Sigmoid colon (tissue), 7 donors: ENCODE measurements around the gene TMEM220. TPM values are rescaled to one million over a fixed set of nuclear protein-coding genes. Genes with fewer than 3 reads are reported as not detected.

Experiments used
- DNase-seq: peaks from one replicate; pipeline ENCODE4 v3.0.0-alpha.2; 2019
- H3K27ac ChIP-seq, 4 donors: fragments of 200-600 bp; sonication (generic); one replicate each; pipeline ENCODE4 v1.5.1; 2016 to 2019; ENCODE audit warnings: mild to moderate bottlenecking in 1 of 4
- H3K27me3 ChIP-seq, 3 donors: fragments of 200-600 bp; sonication (generic); one replicate each; pipeline ENCODE4 v1.5.1; 2019; ENCODE audit warnings: mild to moderate bottlenecking in 1 of 3
- H3K36me3 ChIP-seq, 4 donors: fragments of 200-600 bp; sonication (generic); one replicate each; pipeline ENCODE4 v1.5.1; 2016 to 2019
- H3K4me1 ChIP-seq, 4 donors: fragments of 200-600 bp; sonication (generic); one replicate each; pipeline ENCODE4 v1.5.1; 2017 to 2019
- H3K4me3 ChIP-seq, 4 donors: fragments of 200-600 bp; sonication (generic); one replicate each; pipeline ENCODE4 v1.5.1; 2017 to 2019; ENCODE audit warnings: mild to moderate bottlenecking in 2 of 4, moderate library complexity in 1 of 4
- H3K9me3 ChIP-seq, 4 donors: fragments of 200-600 bp in 3 of 4; sonication (generic) in 3 of 4; one replicate each; pipeline versions ENCODE4 v1.5.1 to v1.6.1; 2013 to 2019
- EP300 ChIP-seq, 4 donors: sonication (generic); formaldehyde crosslinking; IDR thresholded peaks; one replicate each; pipeline ENCODE4 v1.6.1; 2017; ENCODE audit warnings: antibody characterized with exemption in 4 of 4
- POLR2A ChIP-seq, 2 donors: fragments of 450-650 bp; IDR thresholded peaks; one replicate each; pipeline ENCODE4 v1.6.1; 2016; ENCODE audit warnings: antibody characterized with exemption in 2 of 2, mild to moderate bottlenecking in 2 of 2, moderate library complexity in 2 of 2
- POLR2AphosphoS5 ChIP-seq, 4 donors: sonication (generic); formaldehyde crosslinking; IDR thresholded peaks; one replicate each; pipeline ENCODE4 v1.6.1; 2017; ENCODE audit warnings: antibody characterized with exemption in 4 of 4
- WGBS, 2 donors: extraction: QIAGEN DNeasy Blood & Tissue Kit; methylation state at CpG; one replicate each; pipeline ENCODE4 v1.1.7; 2013; 5-methylcytosine and 5-hydroxymethylcytosine counted together
- intact Hi-C: fragments of 100-400 bp; cut with DNase I; formaldehyde crosslinking; loops from one replicate; pipeline ENCODE4 v1.15.1; 2023
- polyA plus RNA-seq, 3 donors: library from polyadenylated mRNA; stranded (reverse); fragments of 200-250 nt; gene quantifications; one replicate each; pipeline ENCODE4 v1.2.3, GENCODE V29; 2013
- total RNA-seq, 4 donors: library from RNA; depleted of rRNA; stranded (reverse); fragments of >200 nt; gene quantifications; one replicate each; pipeline ENCODE4 v1.1.0, GENCODE V29; 2016
- TF ChIP-seq, protein P1 (sequence below), 4 experiments: fragments of 450-650 bp in 3 of 4; fragments of 200-600 bp in 1 of 4; IDR thresholded peaks; one replicate each; pipeline ENCODE4 v1.5.1; 2016 to 2019; ENCODE audit warnings: antibody characterized with exemption in 4 of 4, mild to moderate bottlenecking in 3 of 4, moderate library complexity in 2 of 4
- donor health status: healthy with polysubstance abuse.
- donor health status: Bipolar disorder and iron deficiency.
- donor health status: healthy.

Gene TMEM220
- 10 to 100 TPM in 2 of 4 donors, 1 to 10 TPM in 2; 9.1 to 16.8 (median 12.2) TPM for total RNA-seq
- polyA plus RNA-seq = 10 to 100 TPM in 2 of 3 donors, 1 to 10 TPM in 1; 8.3 to 22.7 (median 13.2) TPM

GRCh38 chr17:10729334-10730193, at the start of gene TMEM220:
TMEM220 (minus strand) TSS chr17:10730023; CDS start chr17:10729851, 172 bp downstream.
- no peaks in the 10 kb centered on the region for H3K9me3 ChIP-seq
- DNase-seq = peak; percentile 94
- intact Hi-C loops = loop anchor here (2.0 kb wide), 1 partner anchor 33 kb away; the partner anchor contains the start of genes ADPRM and SCO1
- peaks cover 2 to 17% (median 10%) of the 10 kb centered on the region in 4 donors for H3K4me1 ChIP-seq
- WGBS, 2 donors = 7 to 19% methylated on average over 79 of the region's 79 CpGs
- H3K27ac ChIP-seq = peak within 1 kb of the TSS; percentile 87 to 96 (median 95)
- peaks cover 0 to 22% (median 5%) of the 10 kb centered on the region in 4 donors for H3K36me3 ChIP-seq
- TF ChIP-seq EP300 (IDR thresholded peaks at IDR 0.05) = no peak
- TF ChIP-seq POLR2A (IDR thresholded peaks at IDR 0.05) = peak; percentile 52 to 58
- TF ChIP-seq POLR2AphosphoS5 (IDR thresholded peaks at IDR 0.05) = peak; percentile 53 to 83 (median 74)
- H3K4me3 ChIP-seq = peak within 1 kb of the TSS; percentile 57 to 81 (median 73)
- H3K27me3 ChIP-seq = no peaks in the 10 kb centered on the region

GRCh38 chr17:10779609-10780008, 49.8 kb upstream of the TMEM220 start:
- Histone ChIP-seq H3K4me3 (no peak overlapping the region), H3K27ac (no peak overlapping the region), H3K4me1 (no peaks in the 10 kb centered on the region), H3K27me3 (no peaks in the 10 kb centered on the region), H3K36me3 (no peaks in the 10 kb centered on the region), H3K9me3 (peaks cover 0 to 6% (median 0%) of the 10 kb centered on the region in 4 donors)
- no peak for DNase-seq
- 19 to 68% methylated on average over 2 of the region's 2 CpGs for WGBS, 2 donors
- TF ChIP-seq EP300 (IDR thresholded peaks at IDR 0.05) (no peak), POLR2A (IDR thresholded peaks at IDR 0.05) (no peak), POLR2AphosphoS5 (IDR thresholded peaks at IDR 0.05) (no peak)
- TF ChIP-seq, protein P1, sequence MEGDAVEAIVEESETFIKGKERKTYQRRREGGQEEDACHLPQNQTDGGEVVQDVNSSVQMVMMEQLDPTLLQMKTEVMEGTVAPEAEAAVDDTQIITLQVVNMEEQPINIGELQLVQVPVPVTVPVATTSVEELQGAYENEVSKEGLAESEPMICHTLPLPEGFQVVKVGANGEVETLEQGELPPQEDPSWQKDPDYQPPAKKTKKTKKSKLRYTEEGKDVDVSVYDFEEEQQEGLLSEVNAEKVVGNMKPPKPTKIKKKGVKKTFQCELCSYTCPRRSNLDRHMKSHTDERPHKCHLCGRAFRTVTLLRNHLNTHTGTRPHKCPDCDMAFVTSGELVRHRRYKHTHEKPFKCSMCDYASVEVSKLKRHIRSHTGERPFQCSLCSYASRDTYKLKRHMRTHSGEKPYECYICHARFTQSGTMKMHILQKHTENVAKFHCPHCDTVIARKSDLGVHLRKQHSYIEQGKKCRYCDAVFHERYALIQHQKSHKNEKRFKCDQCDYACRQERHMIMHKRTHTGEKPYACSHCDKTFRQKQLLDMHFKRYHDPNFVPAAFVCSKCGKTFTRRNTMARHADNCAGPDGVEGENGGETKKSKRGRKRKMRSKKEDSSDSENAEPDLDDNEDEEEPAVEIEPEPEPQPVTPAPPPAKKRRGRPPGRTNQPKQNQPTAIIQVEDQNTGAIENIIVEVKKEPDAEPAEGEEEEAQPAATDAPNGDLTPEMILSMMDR (IDR thresholded peaks at IDR 0.05) = no peak
- intact Hi-C loops = no loop called here

DNA sequence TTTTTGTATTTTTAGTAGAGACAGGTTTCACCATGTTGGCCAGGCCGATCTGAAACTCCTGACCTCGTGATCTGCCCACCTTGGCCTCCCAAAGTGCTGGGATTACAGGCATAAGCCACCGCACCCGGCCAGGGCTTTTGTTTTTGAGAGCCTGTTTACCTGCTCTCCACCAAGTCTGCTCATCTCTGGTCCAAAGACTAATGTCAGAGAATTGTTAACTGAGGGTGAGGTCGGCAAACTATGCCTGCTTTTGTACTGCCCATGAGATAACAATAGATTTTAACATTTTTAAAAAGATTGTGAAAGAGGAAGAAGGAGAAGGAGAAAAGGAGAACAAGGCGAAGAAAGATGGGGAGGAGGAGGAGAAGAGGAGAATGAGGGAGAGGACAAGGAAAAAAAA, 48.1 kb upstream of the TMEM220 start:
- no peaks in the 10 kb centered on the region for H3K27me3 ChIP-seq
- intact Hi-C loops = no loop called here
- WGBS, 2 donors = 14 to 72% methylated on average over 6 of the region's 6 CpGs

GRCh38 chr17:10777131-10777807, 47.4 kb upstream of the TMEM220 start:
- Histone ChIP-seq H3K36me3 (no peaks in the 10 kb centered on the region), H3K4me1 (no peaks in the 10 kb centered on the region), H3K27ac (no peak overlapping the region), H3K4me3 (no peak overlapping the region), H3K27me3 (no peaks in the 10 kb centered on the region), H3K9me3 (peaks cover 0 to 3% (median 0%) of the 10 kb centered on the region in 4 donors)
- intact Hi-C loops = no loop called here
- 23 to 70% methylated on average over 11 of the region's 11 CpGs for WGBS, 2 donors
- no peak for TF ChIP-seq POLR2A (IDR thresholded peaks at IDR 0.05)
- no peak for TF ChIP-seq POLR2AphosphoS5 (IDR thresholded peaks at IDR 0.05)
- TF ChIP-seq, protein P1 (IDR thresholded peaks at IDR 0.05) = no peak
- TF ChIP-seq EP300 (IDR thresholded peaks at IDR 0.05) = no peak
- DNase-seq = peak; percentile 26

More for the DNA sequence above, 48.1 kb upstream of the TMEM220 start:
- no peaks in the 10 kb centered on the region for H3K36me3 ChIP-seq
- no peak overlapping the region for H3K27ac ChIP-seq
- H3K9me3 ChIP-seq = peaks cover 0 to 1% (median 0%) of the 10 kb centered on the region in 4 donors
- no peaks in the 10 kb centered on the region for H3K4me1 ChIP-seq
- DNase-seq = no peak
- H3K4me3 ChIP-seq = no peak overlapping the region
- no peak for TF ChIP-seq POLR2A (IDR thresholded peaks at IDR 0.05)
- no peak for TF ChIP-seq POLR2AphosphoS5 (IDR thresholded peaks at IDR 0.05)
- no peak for TF ChIP-seq EP300 (IDR thresholded peaks at IDR 0.05)
- TF ChIP-seq, protein P1 (IDR thresholded peaks at IDR 0.05) = no peak

DNA sequence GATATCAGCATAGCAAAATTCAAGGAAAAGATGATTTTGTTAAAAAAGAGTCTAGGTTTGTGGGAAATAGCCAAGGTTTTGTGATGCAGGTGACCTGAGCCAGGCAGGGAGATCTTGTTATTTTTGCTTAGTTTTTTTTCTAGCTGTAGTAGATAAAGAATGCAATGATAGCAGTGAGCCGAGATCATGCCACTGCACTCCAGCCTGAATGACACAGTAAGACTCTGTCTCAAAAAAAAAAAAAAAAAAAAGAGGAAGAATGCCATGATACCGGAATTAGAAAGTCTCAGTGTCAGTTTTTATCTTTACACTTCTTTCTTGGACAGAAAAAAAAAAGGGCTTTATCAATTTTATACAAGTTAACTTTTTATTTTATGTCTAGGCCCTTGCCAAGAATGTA, 46.6 kb upstream of the TMEM220 start:
- H3K4me3 ChIP-seq = no peak overlapping the region
- intact Hi-C loops = no loop called here
- no peaks in the 10 kb centered on the region for H3K27me3 ChIP-seq
- no peak overlapping the region for H3K27ac ChIP-seq
- H3K9me3 ChIP-seq = peaks cover 0 to 4% (median 0%) of the 10 kb centered on the region in 4 donors
- no peaks in the 10 kb centered on the region for H3K36me3 ChIP-seq
- no peak for TF ChIP-seq POLR2A (IDR thresholded peaks at IDR 0.05)
- no peak for TF ChIP-seq EP300 (IDR thresholded peaks at IDR 0.05)
- no peak for TF ChIP-seq POLR2AphosphoS5 (IDR thresholded peaks at IDR 0.05)
- TF ChIP-seq, protein P1 (IDR thresholded peaks at IDR 0.05) = no peak
- no peaks in the 10 kb centered on the region for H3K4me1 ChIP-seq
- peak; percentile 5 for DNase-seq
- WGBS, 2 donors = 11 to 28% methylated on average over 2 of the region's 2 CpGs
